Measurements from ENCODE around the gene TK1.

- TF ChIP-seq CTCF (IDR thresholded peaks at IDR 0.05; ENCODE audit: low read depth, low read length) (no peak), POLR2A (IDR thresholded peaks at IDR 0.05; ENCODE audit: extremely low read depth, insufficient read length) (no peak), MYC (IDR thresholded peaks at IDR 0.05; ENCODE audit: low read depth, low read length) (no peak), MAX (IDR thresholded peaks at IDR 0.05; ENCODE audit: low read depth, low read length) (no peak)
These were observed 716 bp downstream of the TK1 start for GRCh38 chr17:78185981-78186691.

Data from NB4 (cell line).